Panc1 (cell line): ENCODE data around the gene PARM1. TPM values are rescaled to one million over a fixed set of nuclear protein-coding genes. Genes with fewer than 3 reads are reported as not detected.

ENCODE experiments used
- ATAC-seq: fragments of 200-7000 bp; cut with Tn5 transposase; 2 replicates; pipeline ENCODE4 v1.9.1; 2020; ENCODE audit warnings: mild to moderate bottlenecking, moderate library complexity
- BruUV-seq: library from RNA; stranded (reverse); fragments of 400-500 nt; replicated peaks from 2 replicates; lab custom pipeline; 2021; lab: Mats Ljungman, UMichigan
- CTCF ChIA-PET: fragments of 300-600 bp; sonication (Branson Sonifier 250); formaldehyde crosslinking; loops from one replicate; lab custom pipeline; 2022; ENCODE audit warnings: antibody characterized with exemption; lab: Charles Lee
- POLR2A ChIA-PET: fragments of 300-600 bp; sonication (Branson Sonifier 250); formaldehyde crosslinking; loops from one replicate; lab custom pipeline; 2022; ENCODE audit warnings: antibody characterized with exemption; lab: Charles Lee
- DNase-seq: peaks from one replicate; pipeline ENCODE4 v3.0.0-alpha.2; 2010; ENCODE audit warnings: low read depth, low spot score
- H3K27ac ChIP-seq: 2 replicates; pipeline ENCODE4 v1.5.1; 2011; ENCODE audit warnings: mild to moderate bottlenecking, low read length, inconsistent platforms
- H3K27me3 ChIP-seq: fragments of 200-500 bp; sonication (Bioruptor generic); 2 replicates; pipeline ENCODE4 v1.6.0; 2014; ENCODE audit warnings: low read length, inconsistent platforms; ENCODE audit not compliant: control insufficient read depth, insufficient read depth
- H3K36me3 ChIP-seq: fragments of 200-500 bp; sonication (Bioruptor generic); 2 replicates; pipeline ENCODE4 v1.5.1; 2014; ENCODE audit warnings: inconsistent platforms, mild to moderate bottlenecking, low read length, moderate library complexity; ENCODE audit not compliant: control insufficient read depth, insufficient read depth
- H3K4me1 ChIP-seq: 2 replicates; pipeline ENCODE4 v1.5.1; 2011; ENCODE audit warnings: inconsistent platforms, mild to moderate bottlenecking, low read length, moderate library complexity; ENCODE audit not compliant: control insufficient read depth, insufficient read depth
- H3K4me3 ChIP-seq, 2 experiments: 2 replicates each; pipeline ENCODE4 v1.5.1; 2011 to 2012; ENCODE audit warnings: low read depth in 2 of 2, low read length in 2 of 2, mild to moderate bottlenecking in 2 of 2, inconsistent platforms in 1 of 2, moderate library complexity in 1 of 2
- H3K9me3 ChIP-seq: fragments of 200-500 bp; sonication (Bioruptor generic); 2 replicates; pipeline ENCODE4 v1.5.1; 2014; ENCODE audit warnings: low read depth, mild to moderate bottlenecking, inconsistent platforms, low read length, moderate library complexity; ENCODE audit not compliant: control insufficient read depth, insufficient read depth
- CTCF ChIP-seq: fragments of 450-650 bp; IDR thresholded peaks from 2 replicates; pipeline ENCODE4 v1.5.1; 2017; ENCODE audit warnings: mild to moderate bottlenecking
- POLR2AphosphoS5 ChIP-seq: IDR thresholded peaks from 2 replicates; pipeline ENCODE4 v1.6.1; 2012; ENCODE audit warnings: mild to moderate bottlenecking, low read depth, low read length, moderate library complexity
- SIN3A ChIP-seq: IDR thresholded peaks from 2 replicates; pipeline ENCODE4 v1.6.1; 2012; ENCODE audit warnings: low read depth, mild to moderate bottlenecking, low read length, moderate library complexity, borderline replicate concordance; ENCODE audit not compliant: insufficient read depth
- TCF7L2 ChIP-seq: IDR thresholded peaks from 2 replicates; pipeline ENCODE4 v1.6.1; 2011; ENCODE audit warnings: mild to moderate bottlenecking, low read depth, low read length, inconsistent platforms
- in situ Hi-C: cut with HindIII; loops from 2 replicates; pipeline ENCODE4 v1.10.0; 2016; ENCODE audit warnings: low sequenced_read_pairs, low pct_unique_long_range_greater_than_20kb
- intact Hi-C: fragments of 100-400 bp; cut with micrococcal nuclease; formaldehyde crosslinking; loops from one replicate; pipeline ENCODE4 v1.10.0; 2022; ENCODE audit not compliant: unreplicated experiment
- total RNA-seq: library from RNA; stranded (reverse); gene quantifications from one replicate; pipeline ENCODE4 v1.2.1, GENCODE V29; 2021; ENCODE audit not compliant: unreplicated experiment
- TF ChIP-seq, protein P1 (sequence below), 2 experiments: IDR thresholded peaks; 2 replicates each; pipeline ENCODE4 v1.6.1; 2011 to 2012; ENCODE audit warnings: low read depth in 2 of 2, control low read depth in 1 of 2, low read length in 1 of 2, mild to moderate bottlenecking in 1 of 2, moderate library complexity in 1 of 2; ENCODE audit not compliant: insufficient read depth in 1 of 2

PARM1 gene
- total RNA-seq, 1 experiment from 2014 or later, result 0.21 TPM

GRCh38 chr4:74919783-74920182, 13.1 kb upstream of the PARM1 start:
- Histone ChIP-seq H3K4me1 (no peaks in the 10 kb centered on the region), H3K4me3 (no peak overlapping the region), H3K36me3 (no peaks in the 10 kb centered on the region), H3K27ac (no peak overlapping the region), H3K9me3 (no peaks in the 10 kb centered on the region), H3K27me3 (no peaks in the 10 kb centered on the region)
- intact Hi-C loops (no loop called here), in situ Hi-C loops (no loop called here)
- TF ChIP-seq CTCF, result no peak
- TF ChIP-seq SIN3A, result no peak
- no peak for TF ChIP-seq TCF7L2
- TF ChIP-seq, protein P1, sequence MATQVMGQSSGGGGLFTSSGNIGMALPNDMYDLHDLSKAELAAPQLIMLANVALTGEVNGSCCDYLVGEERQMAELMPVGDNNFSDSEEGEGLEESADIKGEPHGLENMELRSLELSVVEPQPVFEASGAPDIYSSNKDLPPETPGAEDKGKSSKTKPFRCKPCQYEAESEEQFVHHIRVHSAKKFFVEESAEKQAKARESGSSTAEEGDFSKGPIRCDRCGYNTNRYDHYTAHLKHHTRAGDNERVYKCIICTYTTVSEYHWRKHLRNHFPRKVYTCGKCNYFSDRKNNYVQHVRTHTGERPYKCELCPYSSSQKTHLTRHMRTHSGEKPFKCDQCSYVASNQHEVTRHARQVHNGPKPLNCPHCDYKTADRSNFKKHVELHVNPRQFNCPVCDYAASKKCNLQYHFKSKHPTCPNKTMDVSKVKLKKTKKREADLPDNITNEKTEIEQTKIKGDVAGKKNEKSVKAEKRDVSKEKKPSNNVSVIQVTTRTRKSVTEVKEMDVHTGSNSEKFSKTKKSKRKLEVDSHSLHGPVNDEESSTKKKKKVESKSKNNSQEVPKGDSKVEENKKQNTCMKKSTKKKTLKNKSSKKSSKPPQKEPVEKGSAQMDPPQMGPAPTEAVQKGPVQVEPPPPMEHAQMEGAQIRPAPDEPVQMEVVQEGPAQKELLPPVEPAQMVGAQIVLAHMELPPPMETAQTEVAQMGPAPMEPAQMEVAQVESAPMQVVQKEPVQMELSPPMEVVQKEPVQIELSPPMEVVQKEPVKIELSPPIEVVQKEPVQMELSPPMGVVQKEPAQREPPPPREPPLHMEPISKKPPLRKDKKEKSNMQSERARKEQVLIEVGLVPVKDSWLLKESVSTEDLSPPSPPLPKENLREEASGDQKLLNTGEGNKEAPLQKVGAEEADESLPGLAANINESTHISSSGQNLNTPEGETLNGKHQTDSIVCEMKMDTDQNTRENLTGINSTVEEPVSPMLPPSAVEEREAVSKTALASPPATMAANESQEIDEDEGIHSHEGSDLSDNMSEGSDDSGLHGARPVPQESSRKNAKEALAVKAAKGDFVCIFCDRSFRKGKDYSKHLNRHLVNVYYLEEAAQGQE (IDR thresholded peaks at IDR 0.05; ENCODE audit: insufficient read depth in 1 of 2, low read depth in 2 of 2, low read length in 1 of 2), result no peak
- no peak for TF ChIP-seq POLR2AphosphoS5
- ATAC-seq (no peak), DNase-seq (no peak)
- ChIA-PET CTCF (no interaction called here), POLR2A (no interaction called here)
- no TSS peak for BruUV-seq

DNA sequence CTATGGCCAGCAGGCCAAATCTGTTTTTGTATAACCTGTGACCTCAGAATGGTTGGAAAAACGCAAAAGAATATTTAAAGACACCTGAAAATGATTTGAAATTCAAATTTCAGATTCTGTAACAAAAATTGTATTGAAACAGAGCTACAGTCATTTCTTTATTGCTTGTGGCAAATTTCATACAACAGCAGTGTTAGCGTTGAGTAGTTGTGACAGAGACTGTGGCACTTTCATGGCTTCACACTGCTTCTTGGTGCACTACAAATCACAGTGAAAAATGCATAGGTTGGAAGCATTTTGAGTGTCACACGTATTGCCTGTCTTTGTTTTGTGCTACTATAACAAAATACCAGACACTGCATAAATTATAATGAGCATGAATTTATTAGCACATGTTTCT, 12.2 kb upstream of the PARM1 start:
- TF ChIP-seq TCF7L2 (no peak), CTCF (no peak), POLR2AphosphoS5 (no peak), SIN3A (no peak)
- TF ChIP-seq, protein P1 (IDR thresholded peaks at IDR 0.05; ENCODE audit: insufficient read depth in 1 of 2, low read depth in 2 of 2, low read length in 1 of 2), result no peak
- DNase-seq (no peak), ATAC-seq (no peak)
- Histone ChIP-seq H3K27ac (no peak overlapping the region), H3K36me3 (no peaks in the 10 kb centered on the region), H3K27me3 (no peaks in the 10 kb centered on the region), H3K9me3 (no peaks in the 10 kb centered on the region), H3K4me3 (no peak overlapping the region), H3K4me1 (no peaks in the 10 kb centered on the region)
- in situ Hi-C loops (no loop called here), intact Hi-C loops (no loop called here)
- ChIA-PET POLR2A (no interaction called here), CTCF (no interaction called here)
- no TSS peak for BruUV-seq
